Activated CD4-positive, alpha-beta T cell treated with anti-CD3 and anti-CD28 coated beads, Interleukin-2, amount 50 U/mL, for 4 hours (primary cell): ENCODE results near the gene PTH2.
A peak's percentile ranks its signal among the peaks of the same experiment; 100 is the strongest.
"Not testable (repeated sequence)": the region's sequence is repeated elsewhere in the genome, so short reads cannot be mapped to it uniquely, and the experiment has no call there.

Experiments used
- DNase-seq, 2 experiments: peaks; one replicate each; pipeline ENCODE4 v3.0.0-alpha.2; 2020

The PTH2 gene

DNA sequence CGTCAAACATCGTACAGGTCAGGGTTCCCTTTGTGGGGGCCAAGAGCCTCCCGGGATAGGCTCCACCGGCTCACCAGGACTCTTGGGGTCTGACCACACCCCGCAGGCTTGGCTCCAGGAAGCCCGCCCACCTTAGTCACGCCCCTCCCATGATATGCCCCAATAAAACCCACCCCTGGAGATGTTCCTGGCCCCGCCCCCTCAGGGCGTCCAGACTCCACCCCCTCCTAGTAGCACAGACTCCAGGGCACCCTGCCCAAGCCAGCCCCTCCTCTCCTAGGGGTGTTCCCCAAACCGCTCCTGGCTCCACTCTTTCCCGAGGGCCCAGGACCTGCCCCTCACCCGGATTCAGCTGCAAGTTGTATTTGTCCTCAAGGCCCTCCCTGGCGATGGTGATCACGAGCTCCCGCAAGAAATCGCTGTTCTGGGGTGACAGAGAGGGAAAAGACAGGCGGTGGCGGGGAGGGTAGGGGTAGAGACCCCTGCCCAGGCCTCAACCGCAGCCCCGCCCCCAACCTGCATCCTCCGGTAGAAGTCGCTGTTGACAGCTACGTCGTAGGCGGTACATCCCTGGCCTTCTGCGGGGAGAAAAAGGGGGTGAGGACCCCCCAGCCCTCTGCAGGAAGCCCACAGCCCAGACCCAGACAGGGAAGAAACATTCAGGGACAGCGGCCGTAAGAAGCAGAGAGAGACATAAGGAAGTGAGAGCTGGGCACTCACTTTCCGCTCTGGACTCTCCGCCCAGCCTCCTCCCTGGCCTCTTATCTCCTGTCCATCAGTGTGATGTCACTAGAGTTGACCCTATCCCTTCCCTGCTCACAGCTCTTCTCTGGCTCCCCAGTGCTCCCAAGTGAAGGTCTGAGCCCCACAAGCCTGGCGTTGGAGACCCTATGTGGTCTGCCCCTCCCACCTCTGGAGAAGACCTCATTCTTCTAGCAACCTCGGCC is 24.5 kb upstream of the PTH2 start:
- DNase-seq = no peak

DNA sequence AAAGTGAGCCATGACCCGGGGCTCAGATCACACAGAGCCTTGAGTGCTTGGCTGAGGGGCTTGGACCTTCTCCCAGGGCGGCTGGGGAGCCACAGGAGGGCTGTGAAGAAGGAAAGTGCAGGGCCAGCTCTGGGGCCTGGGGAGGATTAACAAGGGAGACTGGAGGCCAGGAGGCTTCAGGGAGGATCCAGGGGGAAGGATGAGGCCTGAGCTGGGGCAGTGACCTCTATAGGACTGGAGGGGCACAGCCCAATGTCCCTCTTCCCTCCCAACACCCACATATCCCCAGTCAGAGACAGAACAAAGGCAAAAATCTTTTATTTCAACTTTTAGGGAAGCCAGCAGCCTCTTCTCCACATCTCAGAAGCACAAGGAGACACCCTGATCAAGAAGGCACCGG is 22.8 kb upstream of the PTH2 start:
- no peak for DNase-seq

DNA sequence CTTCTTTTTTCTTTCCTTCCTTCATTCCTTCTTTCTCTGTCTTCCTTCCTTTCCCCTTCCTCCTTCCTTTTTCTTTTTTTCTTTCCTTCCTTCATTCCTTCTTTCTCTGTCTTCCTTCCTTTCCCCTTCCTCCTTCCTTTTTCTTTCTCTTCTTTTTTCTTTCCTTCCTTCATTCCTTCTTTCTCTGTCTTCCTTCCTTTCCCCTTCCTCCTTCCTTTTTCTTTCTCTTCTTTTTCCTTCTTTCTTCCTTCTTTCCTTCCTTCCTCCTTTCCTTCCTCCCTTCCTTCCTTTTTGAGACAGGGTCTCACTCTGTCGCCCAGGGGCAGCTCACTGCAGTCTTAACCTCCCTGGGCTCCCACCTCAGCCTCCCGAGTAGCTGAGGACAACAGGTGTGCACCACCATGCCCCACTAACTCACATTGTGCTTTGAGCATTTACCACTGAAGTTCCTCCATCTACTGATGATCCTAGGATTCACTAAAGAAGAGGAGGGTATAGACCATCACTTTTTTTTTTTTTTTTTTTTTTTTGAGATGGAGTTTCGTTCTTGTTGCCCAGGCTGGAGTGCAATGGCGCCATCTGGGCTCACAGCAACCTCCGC is 21.0 kb upstream of the PTH2 start:
- DNase-seq = not testable (repeated sequence)

DNA sequence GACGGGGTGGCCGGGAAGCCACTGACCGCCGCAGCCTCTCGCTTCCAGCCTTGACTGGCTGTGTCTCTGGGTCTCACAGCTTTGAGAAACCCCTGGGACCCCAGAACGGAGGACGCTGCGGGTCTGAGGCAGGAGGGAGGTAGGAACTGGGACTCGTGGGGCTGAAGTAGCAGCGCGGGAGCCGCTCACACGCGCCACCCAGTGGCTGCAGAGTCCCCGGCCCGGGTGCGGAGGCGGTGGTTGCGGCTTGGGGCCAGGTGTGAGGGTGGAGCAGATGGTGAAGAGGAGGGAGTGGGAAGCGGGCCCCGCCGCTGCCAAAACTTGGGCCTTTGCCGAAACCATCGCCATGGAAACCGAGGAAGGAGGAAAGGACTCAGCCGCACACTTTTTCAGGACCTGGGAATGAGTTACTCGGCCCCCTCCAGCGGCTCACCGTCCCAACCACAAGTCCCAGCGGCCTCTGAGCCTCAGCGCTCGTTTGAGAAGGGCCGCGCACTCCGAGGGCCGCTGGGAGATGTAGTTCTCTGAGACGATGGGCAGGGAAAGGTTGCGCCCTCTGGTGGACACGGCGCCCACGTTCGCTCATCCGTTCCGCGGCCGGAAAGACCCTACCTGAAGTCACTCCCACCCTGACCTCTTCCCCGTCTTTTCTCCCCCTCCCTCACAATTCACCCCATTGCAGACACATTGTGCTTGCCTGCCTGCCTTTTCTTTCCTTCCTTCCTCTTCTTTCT is 20.3 kb upstream of the PTH2 start:
- DNase-seq = peak; percentile 90

DNA sequence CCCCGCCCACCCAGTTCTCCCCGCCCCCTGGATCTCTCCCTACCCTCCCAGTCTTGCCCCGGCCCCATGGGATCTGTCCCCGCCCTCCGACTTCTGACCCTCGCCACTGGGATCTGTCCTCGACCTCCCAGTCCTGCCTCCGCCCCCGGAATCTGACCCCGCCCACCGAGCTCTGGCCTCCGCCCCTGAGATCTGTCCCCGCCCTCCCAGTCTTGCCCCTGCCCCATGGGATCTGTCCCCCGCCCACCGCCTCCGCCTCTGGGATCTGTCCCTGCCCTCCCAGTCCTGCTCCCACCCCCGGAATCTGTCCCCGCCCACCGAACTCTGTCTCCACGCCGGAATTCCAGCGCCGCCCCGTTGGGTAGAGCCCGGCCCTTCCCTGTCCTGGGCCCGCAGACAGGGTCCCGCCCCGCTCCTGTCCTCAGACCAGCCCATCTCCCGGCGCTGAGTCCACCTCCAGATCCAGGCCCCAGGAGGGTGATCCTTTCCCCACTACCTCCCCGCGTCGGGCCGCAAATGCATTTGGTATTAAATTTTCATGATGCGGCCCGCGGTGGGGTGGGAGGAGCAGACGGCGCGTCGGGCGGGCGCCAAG is 19.6 kb upstream of the PTH2 start:
- DNase-seq = peak; percentile 24 to 40

DNA sequence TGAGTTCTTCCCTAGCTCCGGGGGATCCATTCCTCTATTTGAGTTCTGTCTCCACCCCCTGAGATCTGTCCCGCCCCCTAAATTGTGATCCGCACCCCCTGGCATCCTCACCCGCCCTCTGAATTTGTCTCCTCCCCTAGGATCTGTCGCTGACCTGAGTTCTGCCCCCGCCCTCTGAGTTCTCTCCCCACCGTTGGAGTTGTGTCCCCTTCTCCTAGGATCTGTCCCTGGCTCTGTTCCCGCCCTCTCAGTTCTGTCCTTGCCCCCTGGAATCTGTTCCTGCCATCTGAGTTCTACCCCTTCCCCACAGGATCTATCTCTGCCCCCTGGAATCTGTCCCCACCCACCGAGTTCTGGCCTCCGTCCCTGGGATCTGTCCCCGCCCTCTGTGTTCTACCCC is 19.1 kb upstream of the PTH2 start:
- DNase-seq = no peak

DNA sequence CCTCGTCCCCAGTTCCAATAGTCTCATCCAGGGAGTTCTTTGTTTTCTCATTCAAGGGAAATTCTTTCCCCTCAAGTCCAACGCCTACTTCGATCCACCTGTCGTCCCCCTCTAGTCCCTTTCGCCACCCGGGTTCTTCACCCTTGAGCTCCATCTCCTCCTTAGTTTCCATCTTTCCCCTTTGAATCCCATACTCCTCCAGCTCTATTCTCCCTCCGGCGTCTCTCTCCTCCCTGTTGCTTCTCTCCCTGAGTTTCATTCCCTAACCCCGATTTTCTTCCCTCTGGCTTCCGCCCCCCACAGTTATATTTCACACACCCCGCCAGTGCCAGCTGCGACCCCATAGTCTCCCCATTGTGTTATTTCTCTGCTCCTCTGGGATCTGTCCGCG is 18.7 kb upstream of the PTH2 start:
- no peak for DNase-seq

DNA sequence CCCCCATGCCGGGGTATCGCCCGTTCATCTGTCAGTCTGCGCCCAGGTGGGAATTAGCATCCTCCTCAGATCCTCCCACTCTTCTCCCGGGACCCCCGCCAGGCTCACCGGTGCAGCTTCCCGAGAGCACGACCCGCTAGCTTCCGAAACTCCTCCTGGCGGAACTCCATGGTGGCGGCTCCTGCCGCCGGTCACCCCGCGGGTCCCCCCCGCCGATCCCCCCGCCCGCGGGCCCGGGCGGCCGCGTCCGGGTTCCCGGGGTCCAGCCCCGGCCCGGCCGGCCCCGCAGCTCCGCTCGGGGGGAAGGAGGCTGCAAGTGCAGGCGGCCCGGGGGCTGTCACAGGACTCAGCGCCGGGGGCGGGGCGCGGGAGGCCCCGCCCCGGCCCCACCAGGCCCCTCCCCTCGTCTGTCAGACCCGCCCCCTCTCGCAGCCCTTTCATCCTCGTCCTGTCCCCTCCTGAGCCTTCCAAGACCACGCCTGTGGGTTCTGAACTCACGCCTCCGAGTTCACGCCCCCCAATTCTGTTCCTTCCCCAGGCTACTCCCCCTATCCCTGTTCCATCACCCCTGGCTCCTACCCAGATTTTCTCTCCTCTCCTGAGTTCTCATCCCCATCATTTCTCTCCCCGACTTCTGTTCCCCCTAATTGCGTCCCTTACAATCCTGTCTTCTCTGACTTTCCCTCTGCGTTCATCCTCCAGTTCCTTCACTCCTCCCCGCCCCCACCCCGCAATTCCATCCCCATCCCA is 18.1 kb upstream of the PTH2 start, which contains the start of gene SLC17A7:
TSS of gene SLC17A7 (minus strand) at position 318 of the 750 bp plus-strand sequence. CDS start at position 170, 148 bp downstream.
- DNase-seq = no peak

DNA sequence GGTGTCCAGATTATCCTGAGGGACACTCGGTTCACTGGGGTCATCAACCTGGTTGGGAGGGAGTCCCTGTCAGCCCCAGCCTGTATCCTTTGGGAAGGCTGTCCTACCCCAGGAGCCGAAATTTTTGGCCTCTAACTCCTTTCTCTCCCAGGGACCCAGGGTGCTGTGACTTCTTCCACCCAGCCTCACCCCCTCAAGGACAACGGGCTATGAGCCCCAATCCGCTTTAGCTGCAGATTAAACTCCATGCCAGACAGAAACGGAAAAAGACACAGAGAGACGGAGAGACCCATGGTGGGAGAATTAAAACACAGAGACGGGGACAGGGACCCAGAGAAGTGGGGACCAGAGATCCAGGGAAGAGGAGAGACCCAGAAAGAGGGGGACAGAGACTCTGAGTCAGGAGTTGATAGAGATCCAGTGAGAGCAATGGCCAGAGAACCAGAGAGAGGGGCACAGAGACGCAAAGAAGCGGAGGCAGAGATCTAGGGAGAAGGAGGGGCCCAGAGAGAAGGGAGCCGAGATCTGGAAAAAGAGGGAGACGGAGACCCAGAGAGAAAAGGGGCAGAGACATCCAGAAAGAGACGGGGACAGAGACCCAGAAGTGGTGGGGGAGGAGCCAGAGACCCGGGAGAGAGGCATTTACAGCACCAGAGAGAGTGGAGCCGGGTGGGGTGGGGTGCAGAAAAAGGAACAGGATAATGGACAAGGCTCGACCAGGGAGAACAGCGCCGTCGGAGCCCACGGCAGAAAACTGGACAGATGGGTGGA is 17.4 kb upstream of the PTH2 start:
- no peak for DNase-seq

DNA sequence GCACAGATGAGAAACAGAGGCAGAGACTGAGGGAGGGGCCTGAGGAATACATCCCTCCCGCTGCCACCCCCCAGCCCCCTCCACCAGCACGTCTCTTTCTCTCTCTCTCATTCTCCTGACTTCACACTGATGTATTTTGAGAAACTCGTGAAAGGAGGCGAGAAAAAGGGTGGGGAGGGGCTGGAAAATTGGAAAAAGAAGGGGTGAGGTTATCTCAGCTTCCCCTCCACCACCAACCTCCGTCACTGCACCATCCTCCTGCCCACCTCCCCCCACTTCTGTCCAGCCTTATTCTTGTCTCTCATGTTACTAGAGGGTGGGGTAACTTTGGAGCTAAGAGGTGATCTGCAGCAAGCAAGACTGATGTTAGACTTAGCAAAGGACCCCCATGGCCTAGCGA is 16.6 kb upstream of the PTH2 start:
- DNase-seq = no peak

DNA sequence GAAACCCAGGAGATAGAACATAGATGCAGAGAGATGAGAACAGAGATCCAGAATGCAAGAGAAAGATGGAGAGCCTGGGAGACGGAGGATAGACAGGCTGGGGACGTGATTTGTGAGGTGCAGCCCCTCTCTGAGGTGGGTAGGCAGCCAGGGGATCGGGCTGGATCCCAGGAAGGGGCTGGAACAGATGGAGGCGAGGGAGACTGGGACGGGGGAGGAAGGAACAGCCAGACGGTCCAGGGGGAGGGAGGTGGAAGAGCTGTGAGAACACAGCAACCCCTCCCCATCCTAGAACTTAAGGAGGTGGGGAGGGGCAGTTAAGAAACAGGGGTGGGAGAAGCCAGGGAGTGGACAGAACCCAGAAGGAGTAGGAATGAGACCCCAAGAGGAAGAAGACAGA is 15.0 kb upstream of the PTH2 start:
- no peak for DNase-seq

DNA sequence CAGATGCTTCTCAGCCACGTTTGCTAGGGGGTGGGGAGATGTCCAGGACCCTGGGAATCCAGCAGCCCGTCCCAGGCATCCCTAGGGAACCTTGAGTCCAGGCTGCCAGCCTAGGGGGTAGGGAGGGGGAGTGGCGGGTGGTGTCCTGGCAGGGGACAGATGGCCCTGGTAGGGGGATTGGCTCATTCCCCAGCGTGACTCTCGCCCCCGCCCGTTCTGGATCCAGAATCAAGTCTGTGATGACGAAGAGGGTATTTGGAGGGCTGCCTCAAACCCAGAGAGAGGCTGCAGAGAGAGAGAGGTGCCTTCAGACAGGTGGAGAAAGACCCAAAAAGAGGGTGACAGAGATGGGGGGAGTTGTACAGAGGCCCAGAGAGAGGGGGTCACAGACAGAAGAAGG is 14.0 kb upstream of the PTH2 start:
- no peak for DNase-seq

DNA sequence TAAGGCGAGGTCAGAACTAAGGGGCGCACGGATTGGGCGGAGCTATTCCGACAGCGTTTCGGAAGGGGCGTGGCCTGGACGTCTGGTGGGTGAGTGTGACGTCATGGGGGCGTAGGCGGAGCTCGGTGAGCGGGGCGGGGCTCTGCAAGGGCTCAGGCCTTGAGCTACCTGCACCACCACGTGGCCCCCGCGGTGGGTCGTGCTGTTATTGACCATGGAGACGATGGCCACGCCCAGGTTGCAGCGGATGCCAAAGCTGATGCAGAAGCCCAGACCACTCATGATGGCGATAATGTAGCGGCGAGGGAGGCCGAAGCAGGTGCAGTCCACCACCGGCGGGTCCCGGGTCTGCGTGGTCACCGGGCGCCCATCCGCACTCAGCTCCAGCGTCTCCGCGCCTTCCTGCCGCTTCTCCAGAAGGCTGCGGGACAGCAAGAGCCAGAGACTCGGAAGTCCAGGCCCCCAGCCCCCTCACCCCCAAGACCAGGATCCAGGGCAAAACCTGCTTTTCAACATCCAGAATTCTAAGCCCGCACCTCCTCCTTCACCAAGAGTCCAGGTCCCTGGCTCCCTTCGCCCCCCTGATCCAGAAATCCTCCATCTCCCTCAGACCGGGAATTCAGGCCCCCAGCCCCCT is 13.3 kb upstream of the PTH2 start:
- peak; percentile 35 to 48 for DNase-seq

DNA sequence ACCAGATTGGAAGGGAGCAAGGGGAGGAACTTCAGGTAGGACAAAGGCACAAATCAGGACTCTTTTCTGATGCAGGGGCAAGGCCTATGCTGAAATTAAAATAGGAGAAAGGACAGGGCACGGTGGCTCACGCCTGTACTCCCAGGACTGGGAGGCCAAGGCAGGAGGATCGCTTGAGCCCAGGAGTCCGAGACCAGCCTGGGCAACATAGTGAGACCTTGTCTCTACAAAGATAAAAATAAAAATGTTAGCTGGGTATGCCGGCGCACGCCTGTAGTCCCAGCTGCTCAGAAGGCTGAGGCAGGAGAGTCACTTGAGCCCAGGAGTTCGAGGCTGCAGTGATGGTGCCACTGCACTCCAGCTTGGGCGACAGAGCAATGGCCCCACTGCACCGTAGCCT is 12.4 kb upstream of the PTH2 start:
- no peak for DNase-seq

DNA sequence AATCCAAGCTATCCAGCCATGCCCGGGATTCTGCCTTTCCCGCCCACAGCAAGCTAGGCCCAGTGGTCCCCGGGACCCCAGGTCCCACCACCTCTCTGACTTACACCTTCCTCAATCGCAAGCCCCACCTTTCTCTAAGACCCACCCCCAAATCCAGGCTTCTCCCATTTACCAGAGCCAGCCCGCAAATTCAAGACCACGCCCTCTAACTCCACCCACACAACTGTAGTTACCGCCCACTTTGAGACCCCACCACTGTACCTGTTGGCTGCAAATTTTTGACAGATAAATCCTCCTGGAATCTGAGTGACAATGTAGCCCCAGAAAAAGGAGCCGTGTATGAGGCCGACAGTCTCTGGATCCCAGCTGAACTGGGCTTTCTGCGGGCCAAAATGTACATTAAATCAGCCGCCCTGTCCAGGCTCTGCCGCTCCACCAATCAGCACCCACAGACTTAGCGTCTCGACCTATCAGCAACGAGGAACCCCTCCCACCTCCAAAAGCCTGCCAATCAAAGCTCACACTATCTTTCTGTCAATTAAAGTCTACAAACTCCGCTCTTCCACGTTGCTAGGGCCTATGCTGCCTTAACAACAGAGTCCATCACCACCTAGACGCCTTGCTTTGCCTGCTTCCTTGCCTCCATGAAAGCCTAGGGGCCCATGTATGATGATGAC is 11.8 kb upstream of the PTH2 start:
- no peak for DNase-seq

DNA sequence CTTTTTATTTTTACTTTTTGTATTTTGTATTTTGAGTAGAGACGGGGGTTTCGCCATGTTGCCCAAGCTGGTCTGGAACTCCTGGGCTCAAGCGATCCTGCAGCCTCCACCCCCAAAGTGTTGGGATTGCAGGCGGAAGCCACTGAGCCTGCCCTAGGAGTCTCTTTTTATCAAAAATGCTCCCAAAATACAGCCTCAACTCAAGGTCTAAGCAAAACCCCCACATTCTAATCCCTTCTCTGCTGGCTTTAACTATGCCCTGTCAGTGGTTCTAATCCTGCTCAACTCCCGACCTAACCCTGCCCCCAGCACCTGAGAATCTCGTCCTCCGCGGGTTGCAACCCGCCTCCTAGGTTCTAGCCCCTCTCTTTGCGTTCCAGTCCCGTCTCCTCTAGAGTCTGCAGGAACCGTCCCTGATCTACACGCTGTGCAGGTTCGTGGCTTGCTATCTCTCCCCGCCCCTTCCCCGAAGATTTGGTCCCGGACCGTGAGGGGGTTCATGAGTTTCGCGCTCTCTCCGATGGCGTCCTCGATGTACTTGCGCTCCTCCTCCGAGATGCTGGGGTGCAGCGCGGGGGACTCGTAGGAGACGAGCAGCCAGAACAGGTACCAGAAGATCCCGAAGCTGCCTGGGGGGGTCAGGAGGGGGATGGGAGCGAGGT is 10.1 kb upstream of the PTH2 start:
- no peak for DNase-seq

DNA sequence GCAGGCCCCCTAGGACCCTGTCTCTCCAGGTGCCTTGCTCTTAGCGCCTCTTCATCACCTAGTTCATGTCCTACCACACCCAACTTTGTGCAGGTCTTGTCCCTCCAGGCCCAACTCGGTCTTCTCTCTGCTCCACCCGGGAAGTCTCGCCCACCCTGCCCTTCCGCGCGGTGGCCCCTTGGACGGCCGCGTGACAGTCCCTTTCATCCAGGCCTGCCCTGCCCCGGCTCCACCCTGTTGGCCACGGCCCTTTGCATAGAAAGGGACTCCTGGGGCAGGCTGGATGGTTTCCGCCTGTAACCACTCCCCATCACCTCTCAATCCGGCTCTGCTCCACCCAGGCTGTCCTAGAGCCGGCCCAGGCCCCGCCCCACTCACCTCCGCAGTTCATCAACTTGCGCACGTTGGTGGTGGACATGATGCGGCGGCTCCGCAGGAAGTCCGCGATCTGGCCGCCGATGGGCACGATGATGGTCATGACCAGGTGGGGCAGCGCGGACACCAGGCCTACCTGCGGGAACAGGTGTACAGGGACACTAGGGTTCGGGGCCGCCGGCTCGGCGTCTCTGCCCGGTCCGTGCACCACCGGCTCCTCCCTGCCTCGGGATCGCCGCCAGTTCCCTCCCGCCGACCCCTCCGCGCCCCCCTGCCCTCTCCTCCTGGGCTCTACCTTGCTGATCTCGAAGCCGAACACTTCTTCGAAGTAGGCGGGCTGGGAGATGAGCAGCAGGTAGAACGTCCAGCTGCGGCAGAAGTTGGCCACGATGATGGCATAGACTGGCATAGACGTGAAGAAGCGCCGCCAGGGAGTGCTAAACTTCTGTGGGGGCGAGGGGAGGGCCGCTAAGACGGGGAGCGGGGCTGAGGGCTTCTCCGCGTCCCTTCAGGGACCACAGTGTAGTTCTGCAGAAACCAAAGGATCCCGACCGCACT is 9.2 kb upstream of the PTH2 start:
- DNase-seq = no peak

DNA sequence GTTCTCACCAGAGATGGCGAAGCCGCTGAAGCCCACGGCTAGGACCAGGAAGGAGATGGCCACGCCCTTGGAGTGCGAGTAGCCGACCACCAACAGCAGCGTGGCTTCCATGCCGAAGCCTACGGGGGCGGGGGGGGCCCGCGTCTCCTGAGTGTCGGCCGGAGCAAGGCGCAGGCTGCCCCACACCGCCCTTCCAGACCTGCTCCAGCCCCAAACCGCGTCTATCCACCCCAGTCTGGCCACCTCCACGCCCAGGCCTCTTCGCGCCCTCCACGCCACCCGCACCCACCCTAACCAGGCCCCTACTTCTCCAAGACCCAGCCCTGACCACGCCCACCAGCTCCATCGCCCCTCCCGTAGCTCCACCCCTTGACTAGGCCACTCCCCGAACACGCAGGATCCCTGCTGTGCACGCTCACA is 8.1 kb upstream of the PTH2 start:
- no peak for DNase-seq
